Astrocyte of the cerebellum (primary cell): ENCODE results near the gene SHBG.

Source experiments
- DNase-seq: peaks from one replicate; pipeline ENCODE4 v3.0.0-alpha.2; 2011; ENCODE audit warnings: low read depth
- H3K4me3 ChIP-seq: 2 replicates; pipeline ENCODE4 v1.5.1; 2011; ENCODE audit warnings: mild to moderate bottlenecking, low read depth, low read length, moderate library complexity
- CTCF ChIP-seq: IDR thresholded peaks from 2 replicates; pipeline ENCODE4 v1.5.1; 2012; ENCODE audit warnings: low read length, low read depth, moderate library complexity, mild to moderate bottlenecking; ENCODE audit errors: missing control alignments
- in situ Hi-C: cut with HindIII; loops from 2 replicates; pipeline ENCODE4 v1.10.0; 2017; ENCODE audit warnings: low sequenced_read_pairs

SHBG gene

GRCh38 chr17:7656958-7657609 is 27.1 kb downstream of the SHBG start:
- H3K4me3 ChIP-seq, result no peak overlapping the region
- no peak for TF ChIP-seq CTCF
- in situ Hi-C loops, result no loop called here

GRCh38 chr17:7667656-7668406 is 37.9 kb downstream of the SHBG start:
- no peak overlapping the region for H3K4me3 ChIP-seq
- TF ChIP-seq CTCF, result no peak
- no peak for DNase-seq
- in situ Hi-C loops, result no loop called here

More at GRCh38 chr17:7656958-7657609, 27.1 kb downstream of the SHBG start:
- no peak for DNase-seq

GRCh38 chr17:7668482-7668881 is 38.5 kb downstream of the SHBG start:
- H3K4me3 ChIP-seq, result no peak overlapping the region
- TF ChIP-seq CTCF, result no peak
- DNase-seq, result no peak
- in situ Hi-C loops, result no loop called here

- TF ChIP-seq CTCF, result peak; percentile 40
- in situ Hi-C loops, result no loop called here
- no peak for DNase-seq
- no peak overlapping the region for H3K4me3 ChIP-seq
Measured at GRCh38 chr17:7673239-7673638, 43.3 kb downstream of the SHBG start.

- in situ Hi-C loops, result no loop called here
- no peak for TF ChIP-seq CTCF
- H3K4me3 ChIP-seq, result no peak overlapping the region
Measured at GRCh38 chr17:7674934-7675333, 45.0 kb downstream of the SHBG start.

GRCh38 chr17:7676533-7676932 is 46.6 kb downstream of the SHBG start:
- DNase-seq, result no peak
- in situ Hi-C loops, result no loop called here
- TF ChIP-seq CTCF, result no peak
- no peak overlapping the region for H3K4me3 ChIP-seq

More at GRCh38 chr17:7674934-7675333, 45.0 kb downstream of the SHBG start:
- DNase-seq, result no peak
